Spleen (tissue), 11 donors: ENCODE data around the gene TMTC2. TPM values are rescaled to one million over a fixed set of nuclear protein-coding genes. Genes with fewer than 3 reads are reported as not detected.

ENCODE experiments used
- DNase-seq: peaks from one replicate; pipeline ENCODE4 v3.0.0-alpha.2; 2020
- H3K27ac ChIP-seq, 8 donors: fragments of 200-600 bp; sonication (generic) in 7 of 8; 1 replicate in 4 of 8; 2 replicates in 4 of 8; pipeline versions ENCODE4 v1.5.0 to v1.8.0; 2016 to 2021; ENCODE audit warnings: inconsistent platforms in 4 of 8, mild to moderate bottlenecking in 4 of 8, moderate library complexity in 1 of 8
- H3K27me3 ChIP-seq, 7 donors: fragments of 200-600 bp; sonication (generic) in 6 of 7; replicated peaks in 1 of 7; 1 replicate in 4 of 7; 2 replicates in 3 of 7; pipeline versions ENCODE4 v1.5.0 to v1.8.0; 2016 to 2021; ENCODE audit warnings: inconsistent platforms in 3 of 7, mild to moderate bottlenecking in 1 of 7
- H3K36me3 ChIP-seq, 6 donors: fragments of 200-600 bp; sonication (generic) in 5 of 6; 1 replicate in 4 of 6; 2 replicates in 2 of 6; pipeline versions ENCODE4 v1.5.0 to v1.8.0; 2016 to 2021; ENCODE audit warnings: inconsistent platforms in 2 of 6
- H3K4me1 ChIP-seq, 6 donors: fragments of 200-600 bp; sonication (generic) in 5 of 6; 1 replicate in 3 of 6; 2 replicates in 3 of 6; pipeline versions ENCODE4 v1.5.0 to v1.8.0; 2016 to 2021; ENCODE audit warnings: inconsistent platforms in 3 of 6
- H3K4me3 ChIP-seq, 8 donors: fragments of 200-600 bp; sonication (generic) in 7 of 8; 1 replicate in 4 of 8; 2 replicates in 4 of 8; pipeline versions ENCODE4 v1.5.0 to v1.8.0; 2016 to 2021; ENCODE audit warnings: inconsistent platforms in 4 of 8, mild to moderate bottlenecking in 4 of 8, moderate library complexity in 2 of 8
- H3K9me3 ChIP-seq, 8 donors: fragments of 200-600 bp; sonication (generic) in 7 of 8; 1 replicate in 4 of 8; 2 replicates in 4 of 8; pipeline versions ENCODE4 v1.5.0 to v1.8.0; 2016 to 2021; ENCODE audit warnings: inconsistent platforms in 4 of 8
- CTCF ChIP-seq, 11 experiments: fragments of 200-600 bp in 7 of 11; fragments of 450-650 bp in 4 of 11; sonication (generic) in 4 of 11; IDR thresholded peaks in 8 of 11; conservative IDR thresholded peaks in 3 of 11; 1 replicate in 7 of 11; 2 replicates in 4 of 11; pipeline versions ENCODE4 v1.4.0 to v1.8.0; 2016 to 2021; ENCODE audit warnings: antibody characterized with exemption in 11 of 11, inconsistent platforms in 4 of 11, mild to moderate bottlenecking in 1 of 11
- POLR2A ChIP-seq, 3 donors: fragments of 450-650 bp; IDR thresholded peaks; one replicate each; pipeline ENCODE4 v1.5.1; 2017; ENCODE audit warnings: antibody characterized with exemption in 3 of 3, mild to moderate bottlenecking in 1 of 3
- POLR2AphosphoS5 ChIP-seq, 3 donors: sonication (generic); formaldehyde crosslinking; IDR thresholded peaks; one replicate each; pipeline ENCODE4 v1.5.1; 2017; ENCODE audit warnings: antibody characterized with exemption in 3 of 3
- WGBS, 5 donors: extraction: QIAGEN DNeasy Blood & Tissue Kit in 3 of 5; methylation state at CpG; one replicate each; pipeline versions ENCODE4 v1.1.5 to v1.1.7; 2013 to 2018; 5-methylcytosine and 5-hydroxymethylcytosine counted together
- intact Hi-C: fragments of 100-400 bp; cut with DNase I; formaldehyde crosslinking; loops from one replicate; pipeline ENCODE4 v1.15.0; 2023; ENCODE audit warnings: low total_unique reads
- polyA plus RNA-seq, 3 donors: library from polyadenylated mRNA; stranded (reverse); fragments of 200-250 nt; gene quantifications; one replicate each; pipeline ENCODE4 v1.2.1, GENCODE V29; 2013
- total RNA-seq, 7 donors: library from RNA; depleted of rRNA in 3 of 7; stranded (reverse); fragments of >200 nt in 3 of 7; fragmentation: NEBNext Ultra II Directional in 4 of 7; extraction: Animal tissue kit (Norgen Biotek cat#: 25700) in 4 of 7; gene quantifications; one replicate each; pipeline versions ENCODE4 v1.1.0 to v1.2.1, GENCODE V29; 2016 to 2021
- donor health status: healthy with polysubstance abuse.
- donor health status: DM: no; HTN: no; CAD: no; lungs with moderate emphysema.
- donor health status: DM: no; HTN: no; CAD: no.
- donor health status: Bipolar disorder and iron deficiency.
- donor health status: healthy.
- donor health status: DM: no; HTN: no; CAD: no.
- donor health status: DM: yes; HTN: yes; CAD: no.

Gene TMTC2
- total and polyA plus RNA-seq, 10 donors = 0.74 to 8.5 (median 4.0) TPM

GRCh38 chr12:82852529-82852928, 165.8 kb downstream of the TMTC2 start:
- intact Hi-C loops = no loop called here
- no peaks in the 10 kb centered on the region for H3K4me1 ChIP-seq
- TF ChIP-seq POLR2A (IDR thresholded peaks at IDR 0.05) = no peak
- no peak for TF ChIP-seq CTCF (IDR thresholded peaks at IDR 0.05 in 8 of 11, conservative IDR thresholded peaks at IDR 0.05 in 3 of 11)
- TF ChIP-seq POLR2AphosphoS5 (IDR thresholded peaks at IDR 0.05) = no peak
- H3K36me3 ChIP-seq = peaks cover 0 to 4% (median 0%) of the 10 kb centered on the region in 6 donors
- H3K27me3 ChIP-seq = no peaks in the 10 kb centered on the region
- H3K4me3 ChIP-seq = no peak overlapping the region
- no peak for DNase-seq
- no peak overlapping the region for H3K27ac ChIP-seq
- WGBS, 5 donors = 78 to 91% (median 89%) methylated on average over 1 of the region's 1 CpG
- H3K9me3 ChIP-seq = no peaks in the 10 kb centered on the region

- H3K36me3 ChIP-seq = peaks cover 0 to 4% (median 0%) of the 10 kb centered on the region in 6 donors
- no peak overlapping the region for H3K27ac ChIP-seq
- TF ChIP-seq POLR2A (IDR thresholded peaks at IDR 0.05) = no peak
- TF ChIP-seq CTCF (IDR thresholded peaks at IDR 0.05 in 8 of 11, conservative IDR thresholded peaks at IDR 0.05 in 3 of 11) = no peak
- no peak for TF ChIP-seq POLR2AphosphoS5 (IDR thresholded peaks at IDR 0.05)
- no peak overlapping the region for H3K4me3 ChIP-seq
- no peaks in the 10 kb centered on the region for H3K9me3 ChIP-seq
- H3K4me1 ChIP-seq = no peaks in the 10 kb centered on the region
- H3K27me3 ChIP-seq = no peaks in the 10 kb centered on the region
- intact Hi-C loops = no loop called here
- no peak for DNase-seq
Observed at GRCh38 chr12:82855872-82856271, 169.2 kb downstream of the TMTC2 start.

DNA sequence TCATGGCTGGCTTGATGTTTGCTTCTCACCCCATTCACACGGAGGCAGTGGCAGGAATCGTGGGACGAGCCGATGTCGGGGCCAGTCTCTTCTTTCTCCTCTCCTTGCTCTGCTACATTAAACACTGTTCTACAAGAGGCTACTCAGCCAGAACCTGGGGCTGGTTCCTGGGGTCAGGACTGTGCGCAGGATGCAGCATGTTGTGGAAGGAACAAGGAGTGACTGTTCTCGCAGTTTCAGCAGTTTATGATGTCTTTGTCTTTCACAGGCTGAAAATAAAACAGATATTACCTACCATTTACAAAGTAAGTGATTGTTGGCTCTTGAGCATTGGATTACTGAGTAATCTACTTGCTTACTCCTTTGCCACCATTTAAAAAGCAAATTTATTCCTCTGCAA, 170.6 kb downstream of the TMTC2 start:
- Histone ChIP-seq H3K4me1 (no peaks in the 10 kb centered on the region), H3K9me3 (no peaks in the 10 kb centered on the region), H3K36me3 (peaks cover 0 to 4% (median 0%) of the 10 kb centered on the region in 6 donors), H3K4me3 (no peak overlapping the region), H3K27me3 (no peaks in the 10 kb centered on the region), H3K27ac (no peak overlapping the region)
- intact Hi-C loops = no loop called here
- TF ChIP-seq POLR2A (IDR thresholded peaks at IDR 0.05) (no peak), CTCF (IDR thresholded peaks at IDR 0.05 in 8 of 11, conservative IDR thresholded peaks at IDR 0.05 in 3 of 11) (no peak), POLR2AphosphoS5 (IDR thresholded peaks at IDR 0.05) (no peak)
- no peak for DNase-seq
- 90 to 93% (median 92%) methylated on average over 7 of the region's 7 CpGs for WGBS, 5 donors

- Histone ChIP-seq H3K4me1 (no peaks in the 10 kb centered on the region), H3K36me3 (peaks cover 0 to 4% (median 0%) of the 10 kb centered on the region in 6 donors), H3K27ac (no peak overlapping the region), H3K4me3 (no peak overlapping the region), H3K9me3 (no peaks in the 10 kb centered on the region), H3K27me3 (no peaks in the 10 kb centered on the region)
- intact Hi-C loops = no loop called here
- no peak for TF ChIP-seq POLR2AphosphoS5 (IDR thresholded peaks at IDR 0.05)
- no peak for TF ChIP-seq CTCF (IDR thresholded peaks at IDR 0.05 in 8 of 11, conservative IDR thresholded peaks at IDR 0.05 in 3 of 11)
- TF ChIP-seq POLR2A (IDR thresholded peaks at IDR 0.05) = no peak
- 83 to 90% (median 85%) methylated on average over 10 of the region's 10 CpGs for WGBS, 5 donors
- no peak for DNase-seq
Observed at GRCh38 chr12:82857911-82858533, 171.3 kb downstream of the TMTC2 start.
